ENCODE data around the gene ZKSCAN1.

ZKSCAN1 gene

DNA sequence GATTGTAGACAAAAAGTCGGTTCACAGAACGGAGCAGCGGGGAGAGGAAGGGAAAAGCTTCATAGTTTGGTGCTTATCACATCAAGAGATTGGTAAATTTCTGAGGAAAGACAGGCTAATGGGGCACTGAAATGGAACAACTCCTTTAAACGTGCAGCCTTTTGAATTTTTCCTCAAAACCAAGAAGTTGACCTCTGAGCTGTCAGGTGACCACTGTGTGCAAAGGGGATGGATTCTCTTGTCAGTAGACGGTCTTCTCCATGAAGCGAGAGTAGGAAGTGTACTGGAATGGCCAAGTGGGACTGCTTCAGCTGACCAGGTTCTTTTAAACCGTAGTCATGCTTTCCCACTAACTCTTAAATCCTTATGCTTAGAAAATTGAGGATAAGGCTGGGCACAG, 22.9 kb downstream of the ZKSCAN1 start:
- no peak for DNase-seq (ENCODE audit: low read depth in 3 of 3)

DNA sequence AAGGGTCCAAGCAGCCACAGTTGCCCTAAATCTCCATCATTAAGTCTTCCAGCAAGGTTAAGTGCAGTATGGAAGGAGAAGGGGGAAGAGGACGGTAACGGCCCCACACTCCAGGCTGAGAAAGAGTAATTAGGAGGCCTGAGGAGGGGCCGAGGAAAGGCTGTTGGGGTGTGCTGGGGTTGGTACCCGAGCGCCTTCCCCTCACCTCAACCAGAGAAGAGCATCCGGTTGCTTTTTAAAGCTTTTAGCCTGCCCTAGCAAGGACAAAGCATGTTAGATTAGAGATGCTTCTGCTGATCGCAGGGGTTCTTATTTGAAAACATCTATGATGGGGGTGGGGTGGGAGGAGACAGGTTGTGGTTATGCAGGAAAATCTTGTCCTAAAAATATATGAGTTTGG, 25.2 kb downstream of the ZKSCAN1 start:
- no peak for DNase-seq (ENCODE audit: low read depth in 3 of 3)

DNA sequence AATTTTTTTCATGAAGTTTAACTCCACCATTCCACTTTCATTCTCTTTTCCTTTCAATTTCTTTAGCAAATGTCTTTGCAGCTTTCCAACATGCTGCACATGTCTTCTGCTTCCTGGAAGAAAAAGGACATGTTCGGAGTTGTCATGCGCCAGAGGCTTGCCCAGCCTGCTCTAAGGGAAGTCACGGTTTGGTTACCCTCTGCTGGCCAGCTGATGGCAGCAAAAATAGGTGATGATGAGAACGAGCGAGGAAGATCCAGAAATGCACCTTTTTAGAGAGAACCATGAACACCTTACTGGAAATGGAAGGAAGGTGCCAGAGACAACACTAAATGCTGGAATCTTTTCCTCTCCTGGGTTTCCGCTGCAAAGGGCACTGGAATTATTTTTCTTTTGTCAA, 29.3 kb downstream of the ZKSCAN1 start:
- no peak for DNase-seq (ENCODE audit: low read depth in 3 of 3)

DNA sequence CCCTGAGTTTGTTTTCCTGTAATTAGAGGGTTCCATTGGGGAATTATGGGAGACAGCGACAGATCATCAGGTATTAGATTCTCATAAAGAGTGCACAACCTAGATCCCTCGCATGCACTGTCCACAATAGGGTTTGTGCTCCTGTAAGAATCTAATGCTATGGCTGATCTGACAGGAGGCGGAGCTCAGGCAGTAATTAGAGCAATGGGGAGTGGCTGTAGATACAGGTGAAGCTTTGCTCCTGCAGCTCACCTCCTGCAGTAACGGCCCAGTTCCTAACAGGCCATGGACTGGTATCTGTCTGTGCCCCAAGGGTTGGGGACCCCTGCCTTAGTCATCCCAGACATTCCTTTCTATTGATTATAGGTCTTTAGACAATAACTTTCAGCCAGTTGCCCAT, 33.3 kb downstream of the ZKSCAN1 start:
- DNase-seq (ENCODE audit: low read depth in 3 of 3): no peak

DNA sequence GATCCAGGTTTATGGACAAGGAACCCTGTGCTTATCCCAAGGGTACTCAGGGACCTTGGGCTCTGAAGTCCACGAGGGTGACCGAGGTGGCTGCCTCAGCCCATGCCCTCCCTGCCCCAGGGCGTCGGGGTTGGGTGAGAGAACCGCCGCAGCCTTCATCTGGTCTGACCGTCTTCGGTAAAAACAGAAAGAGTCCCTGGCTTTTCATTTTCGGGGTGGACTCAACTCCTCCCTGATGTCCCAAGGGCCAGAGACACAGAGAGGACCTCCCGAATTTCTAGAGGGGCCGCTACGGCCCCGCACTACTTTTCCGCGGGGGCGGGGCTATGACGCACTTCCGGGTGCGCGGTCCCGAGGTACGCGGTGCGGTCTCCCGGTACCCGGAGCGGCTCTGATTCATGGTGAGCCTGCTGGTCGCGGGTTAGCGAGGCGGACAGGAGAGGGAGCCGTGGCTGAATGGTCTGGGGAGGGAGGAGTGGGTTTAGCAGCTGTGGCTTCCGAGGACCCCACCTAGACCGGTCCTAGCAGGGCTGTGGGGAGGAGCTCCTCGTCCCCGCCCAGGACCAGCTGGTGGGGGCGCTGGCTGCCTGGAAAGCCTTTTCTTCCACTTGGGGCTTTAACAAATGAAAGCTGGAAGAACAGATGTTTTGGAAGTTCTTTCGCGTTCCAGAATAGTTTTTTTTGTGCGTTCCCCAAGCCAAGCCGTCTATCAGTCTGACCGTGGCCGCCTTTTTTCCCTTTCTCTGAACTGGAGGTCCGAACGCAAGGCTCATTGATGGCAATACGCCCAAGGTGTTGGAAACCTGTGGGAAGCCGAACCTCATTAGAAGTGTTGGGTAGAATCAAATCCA, 34.3 kb downstream of the ZKSCAN1 start, which contains the start of gene ZSCAN21:
TSS of gene ZSCAN21 (plus strand) at position 334 of the 851 bp plus-strand sequence. CDS start 7,233 bp downstream, outside the sequence.
- DNase-seq (ENCODE audit: low read depth in 3 of 3): peak; percentile 73 to 74 (median 73)

DNA sequence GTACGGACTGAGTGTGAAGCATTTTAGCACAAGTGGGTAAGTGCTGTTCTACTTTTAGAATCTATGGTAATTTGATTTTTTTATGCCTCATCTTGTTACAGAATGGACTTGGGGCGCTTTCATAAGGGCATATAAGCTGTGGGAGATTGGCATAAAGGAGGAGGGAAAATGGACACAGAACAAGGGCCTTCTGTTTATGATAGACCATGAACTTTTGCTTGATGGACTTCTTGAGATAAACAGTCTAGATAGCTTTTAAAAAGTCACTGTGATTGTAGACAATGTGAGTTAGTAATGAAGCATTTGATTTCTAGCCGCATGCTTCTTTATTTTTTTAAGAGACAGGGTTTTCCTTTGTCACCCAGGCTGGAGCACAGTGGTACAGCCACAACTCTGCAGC, 36.2 kb downstream of the ZKSCAN1 start:
- DNase-seq (ENCODE audit: low read depth in 3 of 3): no peak

DNA sequence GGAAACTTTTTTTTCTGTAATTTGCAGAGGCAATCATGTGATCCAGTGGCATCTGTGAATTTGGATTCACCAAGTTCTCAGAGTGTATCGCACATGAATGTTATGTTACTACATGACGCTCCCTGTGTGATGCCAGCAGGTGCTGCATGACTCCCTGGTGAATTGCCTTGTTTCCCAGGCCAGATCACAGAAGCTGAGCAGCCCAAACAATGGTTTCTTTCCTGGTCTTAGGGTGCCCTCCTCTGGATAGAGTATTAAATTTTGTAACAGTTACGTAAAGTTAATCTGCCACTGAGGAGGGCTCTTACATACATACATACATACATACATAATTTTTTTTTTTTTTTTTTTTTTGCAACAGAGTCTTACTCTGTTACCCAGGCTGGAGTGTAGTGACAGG, 37.8 kb downstream of the ZKSCAN1 start:
- no peak for DNase-seq (ENCODE audit: low read depth in 3 of 3)

DNA sequence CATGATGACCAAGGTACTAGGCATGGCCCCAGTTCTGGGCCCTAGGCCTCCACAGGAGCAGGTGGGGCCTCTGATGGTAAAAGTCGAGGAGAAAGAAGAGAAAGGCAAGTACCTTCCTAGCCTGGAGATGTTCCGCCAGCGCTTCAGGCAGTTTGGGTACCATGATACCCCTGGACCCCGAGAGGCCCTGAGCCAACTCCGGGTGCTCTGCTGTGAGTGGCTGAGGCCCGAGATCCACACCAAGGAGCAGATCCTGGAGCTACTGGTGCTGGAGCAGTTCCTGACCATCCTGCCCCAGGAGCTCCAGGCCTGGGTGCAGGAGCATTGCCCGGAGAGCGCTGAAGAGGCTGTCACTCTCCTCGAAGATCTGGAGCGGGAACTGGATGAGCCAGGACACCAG, 41.6 kb downstream of the ZKSCAN1 start:
- DNase-seq (ENCODE audit: low read depth in 3 of 3): no peak

DNA sequence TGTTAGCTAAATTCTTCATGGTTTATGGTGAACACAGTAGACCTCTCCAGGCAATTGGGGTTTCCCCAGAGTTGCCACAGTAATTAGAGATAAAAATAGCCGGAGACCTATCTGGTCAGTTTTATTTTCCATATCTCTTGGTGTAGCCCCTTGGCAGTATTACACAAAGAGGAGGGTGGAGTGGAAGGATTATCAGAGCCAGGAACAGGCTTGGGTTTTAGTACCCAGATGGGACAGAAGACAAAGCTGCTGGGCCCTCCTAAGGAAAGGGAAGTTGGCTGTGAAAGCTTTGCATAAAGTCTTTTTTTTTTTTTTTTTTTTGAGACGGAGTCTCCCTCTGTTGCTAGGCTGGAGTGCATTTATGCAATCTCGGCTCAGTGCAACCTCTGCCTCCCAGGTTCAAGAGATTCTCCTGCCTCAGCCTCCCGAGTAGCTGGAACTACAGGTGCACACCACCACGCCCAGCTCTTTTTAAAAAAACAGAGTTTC, 43.9 kb downstream of the ZKSCAN1 start:
- no peak for DNase-seq (ENCODE audit: low read depth in 3 of 3)

DNA sequence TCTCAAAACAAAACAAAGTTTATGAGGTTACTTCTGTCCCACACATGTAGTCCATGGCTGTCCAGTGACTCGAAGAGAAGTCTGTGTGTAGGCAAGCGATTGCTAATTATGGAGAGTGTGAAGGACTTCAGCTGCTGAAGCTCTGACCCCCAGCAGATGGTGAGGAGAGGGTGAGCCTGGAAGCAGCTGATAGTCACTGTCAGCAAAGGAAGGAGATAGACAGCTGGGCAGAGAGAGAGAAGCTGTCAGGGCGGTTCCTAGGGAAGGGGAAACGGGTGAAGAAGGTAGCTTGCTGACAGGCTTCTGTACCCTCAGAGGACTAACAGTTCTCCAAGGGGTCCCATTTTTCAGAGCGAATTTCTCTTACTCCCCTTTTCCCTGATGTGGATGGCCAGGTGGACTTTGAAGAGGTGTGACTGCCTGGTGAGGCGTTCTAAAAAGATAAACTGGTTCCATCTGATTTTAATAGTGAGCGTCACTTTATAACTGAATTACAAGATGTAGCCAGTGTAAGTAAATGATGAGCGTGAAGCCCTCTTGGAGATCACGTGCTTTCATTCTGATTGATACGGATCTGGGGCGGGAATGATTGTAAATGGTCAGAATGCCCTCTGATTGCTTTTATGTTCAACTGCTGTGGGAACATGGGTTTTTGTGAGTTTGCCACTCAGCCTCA, 46.3 kb downstream of the ZKSCAN1 start:
- no peak for DNase-seq (ENCODE audit: low read depth in 3 of 3)

DNA sequence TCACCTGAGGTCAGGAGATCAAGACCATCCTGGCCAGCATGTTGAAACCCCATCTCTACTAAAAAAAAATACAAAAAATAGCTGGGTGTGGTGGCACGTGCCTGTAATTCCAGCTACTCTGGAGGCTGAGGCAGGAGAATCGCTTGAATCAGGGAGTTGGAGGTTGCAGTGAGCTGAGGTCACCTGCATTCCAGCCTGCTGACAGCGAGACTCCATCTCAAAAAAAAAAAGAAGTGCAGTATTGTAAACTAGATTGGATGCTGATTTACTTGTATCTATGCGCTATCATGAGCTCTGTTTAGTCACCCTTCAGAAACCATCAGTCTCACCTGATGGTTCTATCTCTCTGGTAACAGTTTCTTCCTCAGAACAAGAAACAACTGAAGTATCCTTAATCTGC, 48.0 kb downstream of the ZKSCAN1 start:
- no peak for DNase-seq (ENCODE audit: low read depth in 3 of 3)

DNA sequence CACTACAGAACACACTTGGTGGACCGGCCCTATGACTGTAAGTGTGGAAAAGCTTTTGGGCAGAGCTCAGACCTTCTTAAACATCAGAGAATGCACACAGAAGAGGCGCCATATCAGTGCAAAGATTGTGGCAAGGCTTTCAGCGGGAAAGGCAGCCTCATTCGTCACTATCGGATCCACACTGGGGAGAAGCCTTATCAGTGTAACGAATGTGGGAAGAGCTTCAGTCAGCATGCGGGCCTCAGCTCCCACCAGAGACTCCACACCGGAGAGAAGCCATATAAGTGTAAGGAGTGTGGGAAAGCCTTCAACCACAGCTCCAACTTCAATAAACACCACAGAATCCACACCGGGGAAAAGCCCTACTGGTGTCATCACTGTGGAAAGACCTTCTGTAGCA, 48.8 kb downstream of the ZKSCAN1 start:
- no peak for DNase-seq (ENCODE audit: low read depth in 3 of 3)

DNA sequence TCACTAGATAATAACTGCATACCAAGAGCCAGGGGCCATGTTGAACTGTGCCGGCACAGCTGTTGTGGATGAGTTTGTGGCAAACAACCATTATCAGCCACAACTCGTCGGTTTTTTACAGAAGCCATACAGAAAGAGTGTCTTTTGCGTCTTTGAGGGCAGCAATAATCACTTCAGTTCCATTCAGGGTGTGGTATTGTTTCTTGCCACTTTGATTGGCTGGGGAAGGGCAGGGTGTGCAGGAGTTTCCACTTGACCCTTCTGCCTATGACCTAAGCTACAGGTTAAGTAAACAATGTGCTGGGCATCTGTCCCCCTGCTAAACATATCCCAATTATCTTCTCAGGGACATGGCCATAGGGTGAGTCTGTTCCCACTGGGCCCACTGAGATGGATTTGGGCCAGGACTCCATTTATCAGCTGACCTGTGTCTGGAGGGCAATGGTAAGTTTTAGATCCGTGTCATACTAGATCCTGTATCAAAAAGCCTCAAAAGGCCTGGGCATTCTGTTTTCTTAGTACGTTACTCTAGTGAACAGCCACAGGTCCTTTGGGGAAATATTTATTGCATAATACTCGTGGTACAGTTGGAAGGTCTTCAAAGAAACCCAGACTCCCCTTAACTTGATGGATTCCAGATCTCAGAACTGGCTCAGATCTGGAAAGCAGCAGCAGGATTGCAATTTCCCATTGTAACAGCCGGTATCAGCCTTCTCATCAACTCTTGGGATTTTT, 50.2 kb downstream of the ZKSCAN1 start:
- DNase-seq (ENCODE audit: low read depth in 3 of 3): no peak

DNA sequence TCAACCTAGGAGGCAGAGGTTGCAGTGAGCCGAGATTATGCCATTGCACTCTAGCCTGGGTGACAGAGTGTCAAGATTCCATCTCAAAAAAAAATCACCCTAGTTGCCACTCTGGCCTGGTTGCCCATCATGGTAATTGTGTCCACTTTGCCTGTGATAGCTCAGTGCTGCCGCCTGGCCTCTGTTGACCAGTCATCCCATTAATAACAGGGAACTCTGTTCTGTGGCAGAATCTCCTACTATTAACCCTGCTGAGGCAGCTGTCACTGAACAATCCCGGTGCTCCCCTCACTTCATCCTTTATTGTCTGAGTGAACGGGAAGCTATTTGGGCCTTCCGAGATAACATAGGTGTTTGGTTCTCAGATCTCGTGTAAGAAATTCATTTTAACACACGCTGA, 51.6 kb downstream of the ZKSCAN1 start:
- DNase-seq (ENCODE audit: low read depth in 3 of 3): no peak

DNA sequence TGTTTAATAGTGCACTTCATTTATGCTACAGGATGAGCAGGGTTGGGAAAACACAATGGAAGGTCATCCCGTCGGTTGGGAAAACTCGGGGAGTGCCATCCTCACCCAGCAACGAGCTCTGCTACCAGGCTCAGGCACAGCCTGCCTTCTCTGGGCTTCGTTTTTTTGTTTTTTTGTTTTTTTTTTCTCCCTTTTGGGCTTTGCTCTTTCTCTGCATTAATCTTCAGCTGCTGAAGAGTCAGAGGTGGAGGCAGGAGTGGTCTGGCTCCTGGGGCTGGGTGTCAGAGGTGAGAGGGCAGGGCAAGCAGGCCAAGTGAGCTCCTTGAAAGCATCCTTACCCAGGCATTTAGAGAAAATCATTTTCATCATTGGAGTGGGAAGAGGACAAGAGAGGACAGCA, 54.6 kb downstream of the ZKSCAN1 start:
- DNase-seq (ENCODE audit: low read depth in 3 of 3): no peak

DNA sequence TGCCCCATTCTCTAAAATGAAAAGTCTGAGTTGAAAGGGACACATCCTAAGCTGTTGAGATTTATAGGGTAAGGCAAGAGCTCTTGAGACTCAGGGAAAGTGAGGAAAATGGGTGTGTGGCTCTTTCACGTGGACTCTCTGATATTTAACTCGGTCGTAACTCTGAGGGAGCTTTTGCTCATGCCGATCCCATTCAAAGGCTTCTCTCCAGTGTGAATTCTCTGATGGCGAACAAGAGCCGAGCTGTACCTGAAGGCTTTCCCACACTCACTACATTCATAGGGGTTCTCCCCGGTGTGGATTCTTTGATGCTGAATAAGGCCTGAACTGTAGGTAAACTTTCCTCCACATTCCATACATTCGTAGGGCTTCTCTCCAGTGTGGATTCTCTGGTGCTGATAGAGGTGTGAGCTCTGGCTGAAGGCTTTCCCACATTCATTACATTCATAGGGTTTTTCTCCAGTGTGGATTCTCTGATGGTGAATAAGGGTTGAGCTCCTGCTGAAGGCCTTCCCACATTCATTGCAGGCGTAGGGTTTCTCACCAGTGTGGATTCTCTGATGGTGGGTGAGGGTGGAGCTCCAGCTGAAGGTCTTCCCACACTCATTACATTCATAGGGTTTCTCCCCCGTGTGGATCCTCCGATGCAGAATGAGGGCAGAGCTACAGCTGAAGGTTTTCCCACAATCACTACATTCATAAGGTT, 55.8 kb downstream of the ZKSCAN1 start:
- no peak for DNase-seq (ENCODE audit: low read depth in 3 of 3)

DNA sequence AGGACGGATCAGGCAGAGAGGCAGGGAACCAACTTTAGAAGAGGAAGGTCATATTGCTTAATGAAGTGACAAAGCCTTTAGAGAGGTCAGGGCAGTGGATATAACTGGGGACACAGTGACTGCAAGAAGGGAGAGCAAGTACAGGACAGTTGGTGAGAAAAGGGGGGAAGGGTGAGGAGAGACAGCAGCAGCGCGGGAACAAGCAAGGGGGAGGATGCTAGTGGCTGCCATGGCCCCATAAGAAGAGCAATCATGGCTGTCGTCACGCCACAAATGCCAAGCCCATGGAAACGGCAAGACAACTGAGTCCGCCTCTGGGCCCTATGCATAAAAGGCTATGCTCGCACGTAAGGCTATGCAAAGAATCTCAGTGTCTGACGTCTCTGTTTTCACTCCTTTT, 57.1 kb downstream of the ZKSCAN1 start:
- no peak for DNase-seq (ENCODE audit: low read depth in 3 of 3)

DNA sequence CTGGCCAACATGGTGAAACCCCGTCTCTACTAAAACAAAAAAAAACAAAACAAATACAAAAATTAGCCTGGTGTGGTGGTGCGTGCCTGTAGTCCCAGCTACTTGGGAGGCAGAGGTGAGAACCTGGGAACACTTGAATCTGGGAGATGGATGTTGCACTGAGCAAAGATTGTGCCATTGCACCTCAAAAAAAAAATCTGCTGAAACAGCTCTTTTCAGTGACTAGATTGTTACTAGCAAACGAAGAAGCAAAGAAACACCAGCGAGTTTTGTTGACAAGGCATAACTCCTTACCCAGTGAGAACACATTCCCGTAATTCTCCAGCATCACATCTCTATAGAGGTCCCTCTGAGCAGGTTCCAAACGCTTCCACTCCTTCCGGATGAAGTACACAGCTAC, 59.4 kb downstream of the ZKSCAN1 start:
- no peak for DNase-seq (ENCODE audit: low read depth in 3 of 3)

DNA sequence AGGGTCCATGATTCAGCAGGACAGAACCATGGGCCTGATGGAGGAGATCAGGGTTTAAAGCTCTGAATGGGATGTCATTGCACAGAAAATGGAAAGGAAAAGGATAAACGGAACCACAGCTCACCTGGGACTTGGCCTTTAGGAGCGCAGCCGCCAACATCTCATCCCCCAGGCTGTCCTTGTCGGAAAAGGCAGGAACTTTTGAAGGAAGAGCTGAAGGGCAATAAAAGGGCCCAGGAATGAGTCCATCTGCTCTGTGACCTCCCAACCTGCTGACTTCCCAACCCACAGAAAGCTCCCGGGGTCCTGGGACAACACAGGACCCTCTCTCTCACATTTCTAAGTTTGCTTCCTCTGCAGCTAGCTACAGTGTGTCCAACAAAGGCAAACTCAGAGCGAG, 60.0 kb downstream of the ZKSCAN1 start:
- no peak for DNase-seq (ENCODE audit: low read depth in 3 of 3)

DNA sequence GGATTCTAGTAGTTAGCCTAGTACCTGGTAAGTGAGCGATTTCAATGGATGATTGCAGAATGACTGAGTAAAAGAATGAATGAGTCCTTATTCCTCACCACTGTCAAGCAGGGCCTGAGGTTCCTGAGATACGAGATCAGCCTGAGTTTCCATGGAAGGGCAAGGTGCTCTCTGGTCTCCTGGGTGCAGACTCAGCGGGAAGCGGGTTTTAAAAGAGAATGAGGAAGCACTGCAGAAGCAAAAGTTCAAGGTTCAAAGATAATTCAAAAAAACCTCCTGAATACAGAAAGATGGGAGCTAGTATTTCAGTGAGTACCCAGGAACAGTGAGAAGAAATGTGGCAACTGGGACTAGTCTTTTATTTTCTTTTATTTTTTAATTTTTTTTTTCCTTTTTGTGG, 61.8 kb downstream of the ZKSCAN1 start:
- DNase-seq (ENCODE audit: low read depth in 3 of 3): no peak

DNA sequence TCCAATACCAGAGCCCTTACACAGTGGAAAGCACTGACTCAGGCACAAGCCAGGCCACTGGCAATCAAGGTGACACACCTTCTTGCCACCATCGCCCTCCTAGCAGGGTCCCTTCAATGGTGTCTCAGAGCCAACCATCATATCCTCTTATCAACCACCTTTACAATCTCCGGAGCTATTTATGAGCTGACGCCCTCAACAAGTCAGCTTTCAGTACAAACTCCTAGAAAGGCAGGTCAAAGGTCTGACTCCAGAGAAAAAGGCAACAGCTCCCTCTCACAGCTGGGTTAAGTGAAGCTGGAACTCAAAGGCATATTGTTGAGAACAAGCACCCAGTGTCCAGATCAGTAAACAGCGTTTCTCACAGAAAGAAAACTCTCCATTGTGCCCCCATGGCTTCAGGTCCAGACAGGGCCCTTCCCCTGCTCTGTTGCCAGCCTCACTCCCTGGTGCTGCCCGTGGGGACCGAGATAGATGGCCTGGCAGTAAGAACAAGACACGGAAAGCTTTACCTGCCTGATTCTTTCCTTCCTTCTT, 63.7 kb downstream of the ZKSCAN1 start:
- DNase-seq (ENCODE audit: low read depth in 3 of 3): no peak

Data from stimulated activated CD4-positive, alpha-beta T cell treated with anti-CD3 and anti-CD28 coated beads, TNF-alpha, amount 100 ng/mL, for 4 hours (primary cell).